Ecto neural progenitor cell (in vitro differentiated cells): ENCODE results near the gene DAAM2.
A peak's percentile ranks its signal among the peaks of the same experiment; 100 is the strongest.

Source experiments
- DNase-seq: peaks from one replicate; pipeline ENCODE4 v3.0.0-alpha.2; 2018; ENCODE audit warnings: low spot score

DAAM2 gene

DNA sequence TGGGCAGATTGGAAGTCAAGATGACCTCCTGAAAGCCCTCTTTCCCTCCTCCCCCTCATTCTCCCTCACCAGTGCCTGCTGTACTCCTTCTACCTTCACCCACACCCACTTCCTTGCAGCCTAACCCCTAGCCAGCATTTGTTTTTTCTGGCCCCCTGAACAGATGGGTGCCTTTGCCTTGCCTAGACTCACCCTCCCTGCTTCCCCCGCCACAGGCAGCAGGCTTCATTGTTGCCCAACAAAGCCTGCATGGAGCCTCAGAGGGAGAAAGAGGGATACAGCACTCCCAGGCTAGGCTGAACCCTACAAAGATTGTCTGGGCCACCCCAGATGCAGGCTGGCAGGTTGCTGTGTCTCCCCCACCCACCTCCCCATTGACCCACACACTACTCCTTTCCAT lies 139.4 kb downstream of the DAAM2 start:
- no peak for DNase-seq

DNA sequence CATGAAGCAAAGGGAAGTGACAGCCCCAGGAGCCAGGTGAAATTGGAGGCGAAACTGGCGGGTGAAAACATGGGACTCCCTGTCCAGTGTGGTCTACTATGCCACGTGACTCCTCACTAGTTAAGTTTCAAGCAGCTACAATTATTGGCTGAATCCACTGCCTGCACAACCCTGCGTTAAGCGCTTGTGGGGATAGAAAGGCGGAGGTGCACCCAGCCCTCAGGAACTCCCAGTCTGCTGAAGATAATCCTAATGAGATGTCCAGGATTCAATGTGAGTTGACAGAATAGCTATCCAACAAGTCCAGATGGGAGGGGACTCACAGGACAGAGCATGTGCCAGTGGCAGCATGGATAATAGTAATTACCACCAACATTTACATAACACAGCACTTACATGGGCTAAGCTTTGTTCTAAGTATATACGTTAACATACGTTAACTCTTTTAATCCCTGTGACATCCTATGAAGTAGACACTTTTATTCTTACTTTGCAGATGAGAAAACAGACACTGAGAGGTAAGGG lies 140.3 kb downstream of the DAAM2 start:
- DNase-seq: no peak

DNA sequence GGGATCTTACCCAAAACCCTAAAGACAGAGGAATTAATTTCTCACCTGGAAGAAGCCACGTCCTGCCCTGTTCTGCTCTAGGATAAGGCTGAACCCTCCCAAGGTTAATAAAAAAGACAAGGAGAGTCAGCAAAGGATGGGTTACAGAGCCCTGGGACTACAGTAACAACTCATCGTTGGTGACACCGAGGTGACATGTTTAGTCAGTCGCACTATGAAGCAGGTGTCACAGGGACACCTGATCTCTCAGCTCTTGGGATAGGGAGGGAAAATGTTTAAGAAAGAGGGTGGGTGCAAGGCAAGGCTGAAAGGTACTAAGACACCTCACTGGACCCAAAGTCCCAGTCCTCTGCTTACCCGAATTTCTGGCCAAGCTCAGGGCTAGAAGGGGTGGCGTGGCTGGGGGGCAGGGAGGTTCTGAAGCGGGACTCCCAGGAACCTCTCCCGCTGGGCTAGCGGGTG lies 141.5 kb downstream of the DAAM2 start:
- no peak for DNase-seq

DNA sequence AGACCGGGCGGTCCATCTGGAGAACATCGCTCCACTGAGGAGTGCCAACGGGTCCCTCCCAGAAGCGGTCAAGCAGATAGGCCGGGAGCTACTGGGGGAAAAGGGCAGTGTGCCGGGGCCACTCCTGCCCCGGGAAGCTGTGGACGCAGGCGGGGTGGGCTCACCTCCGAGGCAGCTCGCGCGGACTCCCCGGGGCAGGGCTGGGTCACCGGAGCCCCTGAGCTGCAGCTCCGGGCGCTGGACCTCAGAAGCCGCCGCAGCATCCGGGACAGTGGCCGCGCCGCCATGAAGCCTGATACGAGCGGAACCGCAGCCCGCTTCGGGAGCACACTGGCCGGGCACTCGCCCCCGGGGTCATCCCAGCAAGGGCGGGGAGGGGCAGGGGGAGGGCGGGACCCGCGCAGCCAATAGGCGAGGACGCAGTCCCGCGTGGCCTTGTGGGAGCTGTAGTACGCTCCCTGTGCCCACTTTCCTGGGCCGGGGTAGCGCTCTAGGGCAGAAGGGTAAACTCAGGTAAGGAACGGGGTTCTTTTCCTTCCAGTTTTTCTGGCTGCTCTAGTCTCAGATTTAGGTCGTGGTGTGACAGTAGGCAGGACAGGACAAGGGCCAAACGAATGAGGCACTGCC lies 142.1 kb downstream of the DAAM2 start, which contains the start of gene MOCS1:
MOCS1 (minus strand) TSS at position 332 of the 627 bp plus-strand sequence; CDS start at position 287, 45 bp downstream.
- peak; percentile 88 for DNase-seq

DNA sequence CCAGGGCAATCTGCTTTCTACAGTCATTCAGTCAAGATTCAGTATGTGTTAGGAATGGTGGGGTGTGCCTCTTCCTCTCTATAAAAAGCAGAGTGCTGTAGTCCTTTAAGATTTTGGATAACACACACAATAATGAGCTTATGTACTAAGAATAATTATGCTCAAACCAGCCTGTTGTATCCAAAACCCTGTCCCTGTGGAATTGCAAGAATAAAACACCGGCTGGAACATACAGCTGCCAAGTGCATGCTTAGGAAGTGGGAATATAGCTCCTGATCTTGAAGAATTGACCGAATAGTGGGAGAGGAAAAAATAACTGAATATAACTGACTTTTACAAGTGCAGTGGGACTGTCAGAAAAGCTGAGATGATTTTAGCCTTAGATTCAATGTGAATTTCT lies 143.1 kb downstream of the DAAM2 start:
- DNase-seq: no peak

DNA sequence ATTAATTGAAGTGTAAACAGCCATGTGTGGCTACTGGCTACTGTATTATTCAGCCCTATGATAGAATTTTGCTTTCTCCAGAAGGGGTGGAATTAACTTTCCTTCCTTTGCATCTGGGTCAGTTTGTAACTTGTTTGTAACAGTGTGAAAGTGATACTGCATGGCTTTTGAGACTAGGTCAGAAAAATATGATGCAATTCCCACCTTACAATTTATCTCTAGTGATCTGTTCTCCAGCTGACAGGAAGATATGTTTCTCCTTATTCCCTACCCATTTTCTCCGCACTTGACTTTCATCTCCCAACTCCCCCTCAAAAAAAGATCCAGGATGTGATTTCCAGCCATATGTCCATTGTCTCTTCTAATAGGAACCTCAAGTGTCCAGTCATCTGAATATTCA lies 144.7 kb downstream of the DAAM2 start:
- DNase-seq: no peak

DNA sequence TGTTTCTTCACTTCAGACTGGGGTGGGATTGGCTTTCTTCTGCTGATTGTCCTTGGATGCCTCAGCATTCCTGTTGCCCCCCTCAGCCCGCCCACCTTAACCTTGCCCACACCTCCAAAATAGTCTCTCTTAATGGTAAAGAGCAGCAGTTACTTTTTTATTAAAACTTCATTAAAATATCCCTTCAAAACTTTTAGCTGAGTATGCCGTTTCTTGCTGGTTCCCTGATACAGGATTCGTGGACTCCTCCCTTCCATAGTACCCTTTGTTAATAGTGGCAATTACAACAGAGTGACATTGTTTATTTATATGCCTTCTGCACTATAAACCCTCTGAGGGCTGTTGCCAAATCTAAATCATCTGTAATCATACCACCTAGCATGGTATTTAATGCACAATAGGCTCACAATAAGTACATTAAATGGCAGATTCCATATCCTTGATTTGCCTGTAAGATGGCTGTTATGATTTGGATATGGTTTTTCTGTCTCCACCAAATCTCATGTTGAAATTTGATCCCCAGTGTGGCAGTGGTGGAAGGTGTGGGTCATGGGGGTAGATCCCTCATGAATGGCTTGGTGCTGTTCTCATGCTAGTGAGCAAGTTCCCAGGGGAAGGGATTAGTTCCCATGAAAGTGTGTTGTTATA lies 145.6 kb downstream of the DAAM2 start:
- DNase-seq: no peak

DNA sequence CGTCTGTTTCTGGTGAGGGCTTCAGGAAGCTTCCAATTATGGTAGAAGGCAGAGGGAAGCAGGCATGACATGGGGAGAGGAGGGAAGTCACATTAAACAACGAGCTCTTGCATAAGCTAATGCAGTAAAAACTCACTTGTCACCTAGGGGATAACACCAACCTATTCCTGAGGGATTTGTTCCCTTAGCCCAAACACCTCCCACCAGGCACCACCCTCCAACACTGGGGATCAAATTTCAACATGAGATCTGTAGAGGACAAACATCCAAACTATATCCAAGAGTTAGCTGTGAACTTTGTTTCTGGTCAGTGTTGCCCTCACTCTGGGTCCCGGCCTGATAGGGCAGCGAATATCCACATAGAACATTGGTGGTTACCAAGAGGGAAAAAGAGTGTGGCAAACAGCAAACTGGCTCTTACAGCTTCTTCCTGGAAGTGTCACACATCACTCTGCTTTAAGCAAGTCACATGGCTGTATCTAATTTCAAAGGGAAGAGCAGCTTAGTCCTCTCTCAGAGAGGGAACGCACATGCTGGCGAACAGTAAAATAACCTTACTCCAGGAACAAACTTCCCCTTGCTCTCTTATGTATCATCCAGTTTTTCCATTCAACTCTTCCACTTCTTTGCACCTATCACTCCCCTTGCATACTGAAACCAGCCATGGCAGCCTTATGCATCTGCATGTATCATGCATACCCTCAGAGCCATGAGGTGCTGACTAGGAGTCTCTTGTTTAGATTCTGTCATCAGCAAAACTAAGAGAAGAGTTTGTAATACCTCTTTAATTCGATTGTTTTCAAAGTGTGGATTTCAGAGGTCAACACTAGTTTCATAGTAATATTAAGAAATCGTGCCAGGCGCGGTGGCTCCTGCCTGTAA lies 146.8 kb downstream of the DAAM2 start:
- DNase-seq: no peak

DNA sequence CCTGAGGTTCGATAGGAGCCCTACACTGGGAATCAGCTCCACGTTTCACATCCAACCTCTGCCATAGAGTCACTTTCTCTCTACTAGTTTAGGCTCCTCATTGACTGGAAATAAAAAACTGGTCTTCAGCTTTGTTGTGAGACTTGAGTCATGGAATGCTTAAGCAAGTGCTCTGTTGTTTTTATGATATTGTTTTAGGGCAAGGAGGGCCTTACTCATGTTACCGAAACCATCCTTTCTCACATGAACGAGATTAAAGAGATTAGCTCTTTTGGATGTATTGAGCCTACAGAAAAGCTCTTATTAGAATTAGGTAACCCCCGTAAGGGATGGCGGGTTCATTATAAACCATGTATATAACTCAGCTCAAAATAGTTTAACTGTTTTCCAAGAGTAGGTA lies 149.0 kb downstream of the DAAM2 start:
- no peak for DNase-seq

DNA sequence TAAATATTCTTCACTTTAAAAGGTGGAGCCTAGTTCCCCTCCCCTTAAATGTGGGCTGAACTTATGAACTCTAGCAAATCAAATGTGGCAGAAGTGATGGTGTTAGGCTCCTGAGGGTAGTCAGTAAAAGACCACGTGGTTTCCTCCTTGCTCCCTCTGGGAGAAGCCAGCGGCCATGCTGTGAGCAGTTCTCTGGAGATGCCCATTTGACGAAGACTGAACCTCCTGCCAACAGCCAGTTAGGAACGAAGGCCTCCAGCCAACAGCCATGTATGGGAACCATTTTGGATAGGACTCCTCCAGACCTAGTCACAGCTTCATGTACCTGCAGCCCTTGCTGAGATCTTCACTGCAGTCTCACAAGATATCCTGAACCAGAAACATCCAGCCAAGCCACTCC lies 149.6 kb downstream of the DAAM2 start:
- DNase-seq: peak; percentile 33

DNA sequence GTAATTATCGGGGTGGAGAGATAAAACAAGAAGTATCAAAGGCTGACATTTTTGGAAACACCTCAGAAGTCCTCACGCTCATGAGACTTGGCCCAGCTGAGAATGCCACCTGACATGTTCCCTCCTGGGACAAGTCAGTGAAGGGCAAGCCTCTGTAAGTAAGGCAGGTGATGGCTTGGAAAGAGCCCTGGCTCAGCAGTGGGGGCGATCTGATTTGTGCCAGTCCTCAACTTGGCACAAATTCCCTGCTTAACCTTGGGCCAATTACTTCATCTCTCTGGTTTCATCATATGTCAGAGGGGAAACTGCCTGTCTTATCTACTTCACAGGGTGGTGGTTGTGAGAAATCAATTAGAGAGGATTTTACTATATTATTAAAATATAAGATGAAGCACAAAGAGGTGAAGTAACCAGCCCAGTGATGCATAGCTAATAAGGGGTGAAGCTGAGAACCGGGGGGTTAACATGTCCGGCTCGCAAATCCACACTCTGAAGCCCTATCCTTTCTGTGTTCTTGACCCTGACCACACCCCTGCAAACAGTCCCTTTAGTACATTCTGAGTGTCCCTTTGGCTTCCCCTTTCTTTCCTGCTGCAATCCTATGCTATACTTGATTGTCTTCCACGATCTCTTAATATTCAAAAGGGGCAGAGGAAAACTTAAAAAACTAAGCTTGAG lies 150.9 kb downstream of the DAAM2 start:
- no peak for DNase-seq

DNA sequence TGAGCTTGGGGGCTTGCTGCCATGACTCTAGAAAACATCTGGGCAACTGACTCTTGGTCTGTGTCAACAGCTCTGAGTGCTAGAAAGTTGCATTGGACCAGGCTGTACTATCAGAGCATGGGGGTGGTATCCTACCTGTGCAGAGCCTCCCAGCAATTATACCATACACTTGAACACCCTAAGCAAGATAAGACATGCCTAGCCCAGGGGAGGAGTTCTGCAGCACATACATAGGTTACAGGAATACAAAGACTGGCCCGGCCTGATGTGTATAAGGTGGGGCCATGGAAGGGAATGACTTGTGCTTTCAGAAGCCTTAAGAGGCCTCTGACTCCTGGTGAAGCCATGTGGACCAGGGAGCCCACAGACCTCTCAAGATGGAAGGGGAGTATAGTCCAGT lies 153.4 kb downstream of the DAAM2 start:
- no peak for DNase-seq

DNA sequence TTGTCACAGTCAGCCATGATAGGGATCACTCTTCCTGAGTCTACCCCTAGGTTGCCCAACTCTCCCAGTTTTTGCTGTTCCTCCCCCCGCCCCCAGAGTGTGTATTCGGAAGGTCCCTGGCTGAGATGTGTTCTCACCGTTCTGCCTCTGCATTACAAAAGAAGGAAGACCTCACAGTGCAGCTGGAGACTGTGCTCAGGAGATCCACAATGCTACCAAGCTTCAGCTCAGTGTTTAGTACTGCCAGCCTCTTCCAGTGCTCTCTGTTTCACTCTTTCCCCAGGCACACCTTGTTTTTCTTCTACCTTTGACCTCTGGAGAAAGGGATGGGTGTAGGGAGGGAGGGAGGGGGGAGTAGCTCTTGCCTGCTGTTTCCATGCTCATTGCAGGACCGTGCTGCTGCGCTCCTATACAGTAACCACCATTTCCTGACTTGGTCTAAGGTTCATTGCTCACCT lies 155.5 kb downstream of the DAAM2 start:
- no peak for DNase-seq

DNA sequence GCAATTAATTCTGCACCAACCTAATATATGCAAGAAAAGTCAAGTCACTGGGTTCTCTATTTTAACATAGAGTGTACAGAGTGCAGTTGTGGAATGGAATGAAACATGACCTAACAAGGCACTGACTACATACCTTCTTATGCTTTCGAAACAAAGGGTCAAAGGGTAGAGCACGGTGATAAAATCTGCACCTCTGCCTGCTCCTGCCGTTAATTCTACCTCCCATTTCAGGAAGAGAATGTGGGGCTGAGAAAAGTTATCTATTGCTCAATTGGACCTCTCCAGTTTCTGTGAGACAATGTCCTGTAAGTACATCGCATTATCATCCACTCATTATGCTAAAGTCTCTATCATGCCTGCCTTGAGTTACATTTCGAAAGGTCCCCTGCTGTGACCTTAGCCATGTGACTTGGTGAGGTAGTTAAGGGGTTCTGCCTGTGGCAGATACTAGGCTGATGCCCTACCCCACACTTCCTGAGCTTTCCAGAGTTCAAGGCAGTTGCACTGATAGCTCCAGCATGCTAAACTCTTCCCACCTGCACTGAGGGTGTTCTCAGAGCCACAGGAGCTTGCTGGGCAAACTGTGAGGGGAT lies 156.1 kb downstream of the DAAM2 start:
- no peak for DNase-seq

DNA sequence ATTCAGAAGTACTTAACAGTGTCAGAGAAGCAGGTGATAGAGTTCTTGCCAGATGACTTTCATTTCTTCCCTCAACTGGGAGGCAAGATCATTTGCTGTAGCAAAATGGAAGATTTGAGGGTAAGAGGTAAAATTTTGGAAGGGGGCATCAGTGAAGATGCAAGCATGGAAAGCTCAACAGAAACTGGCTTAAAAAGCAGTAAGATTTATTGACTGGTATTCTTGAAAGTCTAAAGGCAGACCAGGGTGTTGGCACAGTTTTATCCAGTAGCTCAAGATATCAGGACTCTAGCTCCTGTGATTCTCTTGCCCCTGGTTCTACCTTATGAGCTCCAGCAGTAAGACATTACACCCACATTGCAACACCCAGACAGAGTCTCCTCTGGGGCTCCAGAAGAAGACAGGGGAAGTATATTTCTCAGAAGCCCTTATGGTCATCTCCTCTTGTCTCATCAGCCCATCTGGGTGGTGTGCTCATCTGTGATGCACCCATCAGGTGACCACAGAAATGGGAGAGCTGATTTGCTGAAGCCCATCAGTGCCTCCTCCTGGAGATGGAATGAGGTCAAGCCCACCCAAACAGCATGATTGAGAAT lies 158.0 kb downstream of the DAAM2 start:
- DNase-seq: no peak

DNA sequence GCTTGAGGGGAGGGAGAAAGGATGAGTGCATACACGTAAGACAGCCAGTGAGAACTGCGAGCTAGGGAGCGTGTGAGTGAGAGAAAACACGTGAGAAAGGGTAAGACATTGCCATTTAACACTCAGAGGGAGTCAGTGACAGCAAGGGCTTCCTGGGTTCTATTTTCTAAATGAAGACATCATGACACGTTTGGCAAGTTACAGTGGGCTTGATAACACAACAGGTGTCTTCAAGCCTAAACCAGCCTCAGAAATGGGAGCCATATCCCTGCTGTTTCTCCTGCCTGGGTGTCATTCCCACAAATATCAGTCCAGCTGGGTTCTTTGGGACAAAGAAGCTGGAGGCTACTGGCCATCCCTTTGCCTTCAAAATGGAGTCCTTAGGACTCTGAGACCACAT lies 159.0 kb downstream of the DAAM2 start:
- no peak for DNase-seq

DNA sequence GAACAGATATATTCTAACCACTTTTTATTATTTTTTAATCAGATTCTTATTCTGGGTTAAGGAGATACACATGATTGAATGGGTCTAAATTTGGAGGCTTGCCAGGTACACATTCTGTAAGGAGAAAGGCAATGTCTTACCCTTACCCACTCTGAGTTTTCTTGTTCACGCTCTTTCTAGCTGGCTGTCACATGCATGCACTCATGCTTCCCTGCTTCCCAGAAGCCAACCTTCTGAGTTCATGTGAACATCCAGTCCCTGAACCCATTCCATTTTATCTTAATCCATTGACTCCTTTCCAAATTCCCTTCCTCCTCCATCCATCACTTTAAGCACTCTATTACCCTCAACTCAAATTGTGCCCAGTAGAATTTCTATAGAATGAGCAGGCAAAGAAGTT lies 159.5 kb downstream of the DAAM2 start:
- DNase-seq: no peak

DNA sequence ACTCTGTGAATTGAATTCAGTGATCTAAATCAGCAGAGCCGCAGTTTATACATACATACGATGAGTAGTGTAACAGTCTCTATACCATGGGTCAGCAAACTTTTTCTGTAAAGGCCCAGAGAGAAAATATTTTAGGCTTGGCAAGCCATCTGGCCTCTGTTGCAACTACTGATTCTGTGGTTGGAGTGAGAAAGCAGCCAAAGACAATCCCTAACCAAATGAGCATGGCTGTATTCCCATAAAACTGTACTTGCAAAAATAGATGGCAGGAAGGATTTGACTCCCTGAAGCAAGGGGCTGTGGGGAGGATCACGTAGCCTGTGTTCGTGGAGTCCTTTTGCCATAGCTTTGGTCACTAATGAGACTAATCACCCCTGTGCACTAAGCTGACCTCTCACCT lies 160.0 kb downstream of the DAAM2 start:
- no peak for DNase-seq

DNA sequence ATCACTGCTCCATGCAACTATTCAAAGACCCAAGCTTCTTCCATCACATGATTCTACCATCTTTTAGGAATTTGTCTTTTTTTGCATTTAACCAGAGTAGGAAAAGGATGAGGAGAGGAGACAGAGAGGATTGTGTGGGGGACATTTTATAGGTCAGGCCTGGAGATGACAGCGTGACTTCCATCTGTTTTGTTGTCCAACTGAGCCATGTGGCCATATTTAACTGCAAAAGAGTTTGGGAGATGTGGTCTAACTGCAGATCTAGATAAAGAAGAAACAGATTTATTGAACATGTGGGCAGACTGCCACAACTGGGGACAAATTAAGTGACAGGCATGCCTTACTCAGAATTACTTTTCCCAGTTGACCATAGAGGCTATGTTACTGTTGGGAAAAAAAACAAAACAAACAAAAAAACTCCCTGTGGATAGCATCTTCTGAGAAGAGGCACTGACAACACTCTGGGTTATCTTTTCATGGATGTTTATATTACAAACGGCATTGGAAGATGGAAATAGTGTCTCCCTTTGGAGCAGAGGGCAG lies 161.0 kb downstream of the DAAM2 start:
- DNase-seq: no peak
